ENCODE data around the gene SPI1.

Gene SPI1

GRCh38 chr11:47418454-47419259 lies 40.3 kb upstream of the SPI1 start:
- no peak for TF ChIP-seq MAX (IDR thresholded peaks at IDR 0.05)
- no peak for TF ChIP-seq TAF1 (IDR thresholded peaks at IDR 0.05; ENCODE audit: low read depth)
- TF ChIP-seq EGR1 (IDR thresholded peaks at IDR 0.05): no peak
- no peak for TF ChIP-seq TCF12 (IDR thresholded peaks at IDR 0.05; ENCODE audit: low read depth)
- no peak for TF ChIP-seq FOXM1 (IDR thresholded peaks at IDR 0.05; ENCODE audit: borderline replicate concordance, low read depth)
- no peak for TF ChIP-seq TEAD4 (IDR thresholded peaks at IDR 0.05)
- no peak for TF ChIP-seq EP300 (IDR thresholded peaks at IDR 0.05; ENCODE audit: borderline replicate concordance)
- no peak for TF ChIP-seq YY1 (IDR thresholded peaks at IDR 0.05; ENCODE audit: low read depth)

- TF ChIP-seq EGR1 (IDR thresholded peaks at IDR 0.05) (no peak), ZBTB7A (IDR thresholded peaks at IDR 0.05; ENCODE audit: low read depth) (no peak)
Observed at GRCh38 chr11:47417712-47418111, 39.4 kb upstream of the SPI1 start.

DNA sequence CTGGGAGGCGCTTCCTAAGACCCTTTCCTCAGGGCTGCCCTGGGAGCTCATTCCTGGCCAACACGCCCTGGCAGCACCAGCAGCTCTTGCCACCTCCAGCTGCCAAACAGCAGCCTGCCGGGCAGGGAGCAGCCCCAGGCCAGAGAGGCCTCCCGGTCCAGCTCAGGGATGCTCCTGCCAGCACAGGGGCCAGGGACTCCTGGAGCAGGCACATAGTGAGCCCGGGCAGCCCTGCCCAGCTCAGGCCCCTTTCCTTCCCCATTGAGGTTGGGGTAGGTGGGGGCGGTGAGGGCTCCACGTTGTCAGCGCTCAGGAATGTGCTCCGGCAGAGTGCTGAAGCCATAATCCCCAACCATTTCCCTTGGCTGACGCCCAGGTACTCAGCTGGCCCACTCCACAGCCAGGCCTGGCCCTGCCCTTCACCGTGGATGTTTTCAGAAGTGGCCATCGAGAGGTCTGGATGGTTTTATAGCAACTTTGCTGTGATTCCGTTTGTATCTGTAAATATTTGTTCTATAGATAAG lies 37.7 kb upstream of the SPI1 start:
- peak; percentile 57; the same call in 1 of the 2 replicates for TF ChIP-seq TCF12 (IDR thresholded peaks at IDR 0.05; ENCODE audit: low read depth)
- peak; percentile 87 for TF ChIP-seq TEAD4 (IDR thresholded peaks at IDR 0.05)
- TF ChIP-seq ZBTB7A (IDR thresholded peaks at IDR 0.05; ENCODE audit: low read depth): peak; percentile 64; the same call in 1 of the 2 replicates
- TF ChIP-seq CREB1 (IDR thresholded peaks at IDR 0.05; ENCODE audit: low read depth): no peak
- no peak for TF ChIP-seq FOXM1 (IDR thresholded peaks at IDR 0.05; ENCODE audit: borderline replicate concordance, low read depth)
- peak; percentile 63; the same call in 1 of the 2 replicates for TF ChIP-seq MAX (IDR thresholded peaks at IDR 0.05)
- TF ChIP-seq CEBPB (IDR thresholded peaks at IDR 0.05): no peak; the same call in 1 of the 2 replicates
- TF ChIP-seq RAD21 (IDR thresholded peaks at IDR 0.05; ENCODE audit: low read depth): no peak
- TF ChIP-seq YY1 (IDR thresholded peaks at IDR 0.05; ENCODE audit: low read depth): peak; percentile 60; the same call in 1 of the 2 replicates
- no peak for TF ChIP-seq TAF1 (IDR thresholded peaks at IDR 0.05; ENCODE audit: low read depth)
- TF ChIP-seq REST (IDR thresholded peaks at IDR 0.05; ENCODE audit: low read depth): no peak
- TF ChIP-seq NFIC (IDR thresholded peaks at IDR 0.05): peak; percentile 94
- no peak for TF ChIP-seq USF1 (IDR thresholded peaks at IDR 0.05)
- TF ChIP-seq EP300 (IDR thresholded peaks at IDR 0.05; ENCODE audit: borderline replicate concordance): 0 out of 2 replicates have a peak, but pooled peaks have one; percentile 17
- peak; percentile 13; the same call in 1 of the 2 replicates for TF ChIP-seq EGR1 (IDR thresholded peaks at IDR 0.05)

- TF ChIP-seq USF1 (IDR thresholded peaks at IDR 0.05) (no peak), CREB1 (IDR thresholded peaks at IDR 0.05; ENCODE audit: low read depth) (no peak), TEAD4 (IDR thresholded peaks at IDR 0.05) (no peak)
Observed at GRCh38 chr11:47415091-47415854, 36.9 kb upstream of the SPI1 start.

GRCh38 chr11:47414685-47415070 lies 36.3 kb upstream of the SPI1 start:
- no peak for TF ChIP-seq TCF12 (IDR thresholded peaks at IDR 0.05; ENCODE audit: low read depth)
- no peak for TF ChIP-seq FOXM1 (IDR thresholded peaks at IDR 0.05; ENCODE audit: borderline replicate concordance, low read depth)
- no peak for TF ChIP-seq MAX (IDR thresholded peaks at IDR 0.05)
- TF ChIP-seq EGR1 (IDR thresholded peaks at IDR 0.05): no peak
- no peak for TF ChIP-seq ZBTB7A (IDR thresholded peaks at IDR 0.05; ENCODE audit: low read depth)
- no peak for TF ChIP-seq RAD21 (IDR thresholded peaks at IDR 0.05; ENCODE audit: low read depth)
- no peak for TF ChIP-seq USF1 (IDR thresholded peaks at IDR 0.05)
- TF ChIP-seq TEAD4 (IDR thresholded peaks at IDR 0.05): no peak
- no peak for TF ChIP-seq EP300 (IDR thresholded peaks at IDR 0.05; ENCODE audit: borderline replicate concordance)

DNA sequence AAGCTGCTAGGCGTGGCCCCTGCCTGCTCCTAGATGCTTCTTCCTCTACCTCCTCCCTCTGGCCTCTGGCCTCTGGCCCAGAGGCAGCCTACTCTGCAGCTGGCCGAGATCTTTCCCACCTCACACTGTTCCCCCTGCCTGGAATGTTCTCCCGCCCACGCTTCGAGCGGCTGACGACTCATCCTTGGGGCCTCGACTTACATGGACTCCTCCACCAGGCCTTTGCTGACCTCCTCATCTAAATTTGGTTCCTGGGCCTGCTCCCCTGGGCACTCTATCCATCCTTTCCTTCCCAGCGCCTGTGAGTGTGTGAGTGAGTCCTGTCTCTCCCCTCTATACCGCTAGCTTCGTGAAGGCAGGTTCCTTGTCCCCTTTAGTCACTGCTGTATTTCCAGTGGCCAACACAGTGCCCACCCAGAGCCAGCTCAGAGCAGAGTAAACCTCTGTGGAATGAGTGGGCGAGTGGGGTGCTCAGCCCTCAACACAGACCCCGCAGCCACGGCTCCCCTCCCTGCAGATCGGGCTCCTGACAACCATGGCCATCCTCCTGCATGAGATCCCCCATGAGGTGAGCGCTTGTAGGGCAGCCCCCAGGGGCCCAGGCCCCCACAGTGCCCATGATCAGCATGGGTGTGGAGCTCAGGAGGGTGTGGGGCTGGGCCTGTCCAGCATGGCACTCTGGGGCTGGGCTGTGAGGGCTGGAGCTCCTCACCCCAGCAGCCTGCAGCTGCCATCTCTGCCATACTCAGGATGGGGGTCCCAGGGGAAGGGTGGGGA lies 35.7 kb upstream of the SPI1 start:
- TF ChIP-seq MAX (IDR thresholded peaks at IDR 0.05) (no peak), USF1 (IDR thresholded peaks at IDR 0.05) (no peak), TAF1 (IDR thresholded peaks at IDR 0.05; ENCODE audit: low read depth) (no peak), RAD21 (IDR thresholded peaks at IDR 0.05; ENCODE audit: low read depth) (no peak), EP300 (IDR thresholded peaks at IDR 0.05; ENCODE audit: borderline replicate concordance) (no peak), TCF12 (IDR thresholded peaks at IDR 0.05; ENCODE audit: low read depth) (no peak), REST (IDR thresholded peaks at IDR 0.05; ENCODE audit: low read depth) (no peak), YY1 (IDR thresholded peaks at IDR 0.05; ENCODE audit: low read depth) (no peak)

Data from Ishikawa (cell line).